ENCODE results near the gene HLA-E. TPM values are rescaled to one million over a fixed set of nuclear protein-coding genes. Genes with fewer than 3 reads are reported as not detected.

Gene HLA-E
- total and polyA plus RNA-seq, 2 of the 13 experiments (the other 11 are each of a cell fraction or from before 2014, with no cell fraction given), result 45.2 to 90.4 TPM

DNA sequence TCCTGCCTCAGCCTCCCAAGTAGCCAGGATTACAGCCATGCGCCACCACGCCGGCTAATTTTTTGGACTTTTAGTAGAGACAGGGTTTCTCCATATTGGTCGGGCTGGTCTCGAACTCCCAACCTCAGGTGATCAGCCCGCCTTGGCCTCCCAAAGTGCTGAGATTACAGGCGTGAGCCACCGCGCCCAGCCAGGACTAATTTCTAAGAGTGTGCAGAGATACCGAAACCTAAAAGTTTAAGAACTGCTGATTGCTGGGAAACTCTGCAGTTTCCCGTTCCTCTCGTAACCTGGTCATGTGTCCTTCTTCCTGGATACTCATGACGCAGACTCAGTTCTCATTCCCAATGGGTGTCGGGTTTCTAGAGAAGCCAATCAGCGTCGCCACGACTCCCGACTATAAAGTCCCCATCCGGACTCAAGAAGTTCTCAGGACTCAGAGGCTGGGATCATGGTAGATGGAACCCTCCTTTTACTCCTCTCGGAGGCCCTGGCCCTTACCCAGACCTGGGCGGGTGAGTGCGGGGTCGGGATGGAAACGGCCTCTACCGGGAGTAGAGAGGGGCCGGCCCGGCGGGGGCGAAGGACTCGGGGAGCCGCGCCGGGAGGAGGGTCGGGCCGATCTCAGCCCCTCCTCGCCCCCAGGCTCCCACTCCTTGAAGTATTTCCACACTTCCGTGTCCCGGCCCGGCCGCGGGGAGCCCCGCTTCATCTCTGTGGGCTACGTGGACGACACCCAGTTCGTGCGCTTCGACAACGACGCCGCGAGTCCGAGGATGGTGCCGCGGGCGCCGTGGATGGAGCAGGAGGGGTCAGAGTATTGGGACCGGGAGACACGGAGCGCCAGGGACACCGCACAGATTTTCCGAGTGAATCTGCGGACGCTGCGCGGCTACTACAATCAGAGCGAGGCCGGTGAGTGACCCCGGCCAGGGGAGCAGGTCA is at the start of gene HLA-E (continued):
- TF ChIP-seq, protein P1, sequence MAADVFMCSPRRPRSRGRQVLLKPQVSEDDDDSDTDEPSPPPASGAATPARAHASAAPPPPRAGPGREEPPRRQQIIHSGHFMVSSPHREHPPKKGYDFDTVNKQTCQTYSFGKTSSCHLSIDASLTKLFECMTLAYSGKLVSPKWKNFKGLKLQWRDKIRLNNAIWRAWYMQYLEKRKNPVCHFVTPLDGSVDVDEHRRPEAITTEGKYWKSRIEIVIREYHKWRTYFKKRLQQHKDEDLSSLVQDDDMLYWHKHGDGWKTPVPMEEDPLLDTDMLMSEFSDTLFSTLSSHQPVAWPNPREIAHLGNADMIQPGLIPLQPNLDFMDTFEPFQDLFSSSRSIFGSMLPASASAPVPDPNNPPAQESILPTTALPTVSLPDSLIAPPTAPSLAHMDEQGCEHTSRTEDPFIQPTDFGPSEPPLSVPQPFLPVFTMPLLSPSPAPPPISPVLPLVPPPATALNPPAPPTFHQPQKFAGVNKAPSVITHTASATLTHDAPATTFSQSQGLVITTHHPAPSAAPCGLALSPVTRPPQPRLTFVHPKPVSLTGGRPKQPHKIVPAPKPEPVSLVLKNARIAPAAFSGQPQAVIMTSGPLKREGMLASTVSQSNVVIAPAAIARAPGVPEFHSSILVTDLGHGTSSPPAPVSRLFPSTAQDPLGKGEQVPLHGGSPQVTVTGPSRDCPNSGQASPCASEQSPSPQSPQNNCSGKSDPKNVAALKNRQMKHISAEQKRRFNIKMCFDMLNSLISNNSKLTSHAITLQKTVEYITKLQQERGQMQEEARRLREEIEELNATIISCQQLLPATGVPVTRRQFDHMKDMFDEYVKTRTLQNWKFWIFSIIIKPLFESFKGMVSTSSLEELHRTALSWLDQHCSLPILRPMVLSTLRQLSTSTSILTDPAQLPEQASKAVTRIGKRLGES (CRISPR knock-in tag; IDR thresholded peaks at IDR 0.05; ENCODE audit: borderline replicate concordance), result no peak
- TF ChIP-seq, protein P2, sequence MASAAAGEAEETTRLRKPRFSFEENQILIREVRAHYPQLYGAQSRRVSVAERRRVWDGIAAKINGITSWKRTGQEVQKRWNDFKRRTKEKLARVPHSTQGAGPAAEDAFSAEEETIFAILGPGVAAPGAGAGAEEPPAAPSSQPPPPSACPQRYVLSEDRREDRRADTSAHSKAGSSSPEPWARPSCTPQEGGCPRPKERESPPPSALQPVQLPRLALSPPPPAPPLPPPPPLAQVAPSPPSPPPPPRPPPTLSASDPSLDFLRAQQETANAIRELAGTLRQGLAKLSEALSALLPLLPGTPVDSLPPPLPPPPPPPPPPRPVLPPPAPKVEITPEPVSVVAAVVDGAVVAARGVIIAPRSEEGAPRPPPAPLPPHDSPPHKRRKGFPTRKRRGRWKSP (CRISPR knock-in tag; IDR thresholded peaks at IDR 0.05), result peak; percentile 85
- no peak for TF ChIP-seq ISX (CRISPR knock-in tag; conservative IDR thresholded peaks at IDR 0.05)
- 0 out of 2 replicates have a peak, but pooled peaks have one; percentile 17 for TF ChIP-seq ZNF264 (CRISPR knock-in tag; IDR thresholded peaks at IDR 0.05)
- TF ChIP-seq, protein P3, sequence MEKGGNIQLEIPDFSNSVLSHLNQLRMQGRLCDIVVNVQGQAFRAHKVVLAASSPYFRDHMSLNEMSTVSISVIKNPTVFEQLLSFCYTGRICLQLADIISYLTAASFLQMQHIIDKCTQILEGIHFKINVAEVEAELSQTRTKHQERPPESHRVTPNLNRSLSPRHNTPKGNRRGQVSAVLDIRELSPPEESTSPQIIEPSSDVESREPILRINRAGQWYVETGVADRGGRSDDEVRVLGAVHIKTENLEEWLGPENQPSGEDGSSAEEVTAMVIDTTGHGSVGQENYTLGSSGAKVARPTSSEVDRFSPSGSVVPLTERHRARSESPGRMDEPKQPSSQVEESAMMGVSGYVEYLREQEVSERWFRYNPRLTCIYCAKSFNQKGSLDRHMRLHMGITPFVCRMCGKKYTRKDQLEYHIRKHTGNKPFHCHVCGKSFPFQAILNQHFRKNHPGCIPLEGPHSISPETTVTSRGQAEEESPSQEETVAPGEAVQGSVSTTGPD (CRISPR knock-in tag; IDR thresholded peaks at IDR 0.05), result no peak
- 0 out of 2 replicates have a peak, but pooled peaks have one; percentile 8 for TF ChIP-seq ZNF709 (CRISPR knock-in tag; IDR thresholded peaks at IDR 0.05)
- TF ChIP-seq ZNF841 (CRISPR knock-in tag; IDR thresholded peaks at IDR 0.05; ENCODE audit: borderline replicate concordance), result no peak
- TF ChIP-seq, protein P4, sequence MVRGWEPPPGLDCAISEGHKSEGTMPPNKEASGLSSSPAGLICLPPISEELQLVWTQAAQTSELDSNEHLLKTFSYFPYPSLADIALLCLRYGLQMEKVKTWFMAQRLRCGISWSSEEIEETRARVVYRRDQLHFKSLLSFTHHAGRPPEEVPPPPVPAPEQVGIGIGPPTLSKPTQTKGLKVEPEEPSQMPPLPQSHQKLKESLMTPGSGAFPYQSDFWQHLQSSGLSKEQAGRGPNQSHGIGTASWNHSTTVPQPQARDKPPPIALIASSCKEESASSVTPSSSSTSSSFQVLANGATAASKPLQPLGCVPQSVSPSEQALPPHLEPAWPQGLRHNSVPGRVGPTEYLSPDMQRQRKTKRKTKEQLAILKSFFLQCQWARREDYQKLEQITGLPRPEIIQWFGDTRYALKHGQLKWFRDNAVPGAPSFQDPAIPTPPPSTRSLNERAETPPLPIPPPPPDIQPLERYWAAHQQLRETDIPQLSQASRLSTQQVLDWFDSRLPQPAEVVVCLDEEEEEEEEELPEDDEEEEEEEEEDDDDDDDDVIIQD (CRISPR knock-in tag; IDR thresholded peaks at IDR 0.05; ENCODE audit: low read depth), result peak; percentile 46; the same call in 1 of the 2 replicates
- 0 out of 2 replicates have a peak, but pooled peaks have one; percentile 59 for TF ChIP-seq KLF12 (CRISPR knock-in tag; IDR thresholded peaks at IDR 0.05; ENCODE audit: borderline replicate concordance)
- TF ChIP-seq TCF7 (IDR thresholded peaks at IDR 0.05; ENCODE audit: low read depth), result no peak
- TF ChIP-seq, protein P5, sequence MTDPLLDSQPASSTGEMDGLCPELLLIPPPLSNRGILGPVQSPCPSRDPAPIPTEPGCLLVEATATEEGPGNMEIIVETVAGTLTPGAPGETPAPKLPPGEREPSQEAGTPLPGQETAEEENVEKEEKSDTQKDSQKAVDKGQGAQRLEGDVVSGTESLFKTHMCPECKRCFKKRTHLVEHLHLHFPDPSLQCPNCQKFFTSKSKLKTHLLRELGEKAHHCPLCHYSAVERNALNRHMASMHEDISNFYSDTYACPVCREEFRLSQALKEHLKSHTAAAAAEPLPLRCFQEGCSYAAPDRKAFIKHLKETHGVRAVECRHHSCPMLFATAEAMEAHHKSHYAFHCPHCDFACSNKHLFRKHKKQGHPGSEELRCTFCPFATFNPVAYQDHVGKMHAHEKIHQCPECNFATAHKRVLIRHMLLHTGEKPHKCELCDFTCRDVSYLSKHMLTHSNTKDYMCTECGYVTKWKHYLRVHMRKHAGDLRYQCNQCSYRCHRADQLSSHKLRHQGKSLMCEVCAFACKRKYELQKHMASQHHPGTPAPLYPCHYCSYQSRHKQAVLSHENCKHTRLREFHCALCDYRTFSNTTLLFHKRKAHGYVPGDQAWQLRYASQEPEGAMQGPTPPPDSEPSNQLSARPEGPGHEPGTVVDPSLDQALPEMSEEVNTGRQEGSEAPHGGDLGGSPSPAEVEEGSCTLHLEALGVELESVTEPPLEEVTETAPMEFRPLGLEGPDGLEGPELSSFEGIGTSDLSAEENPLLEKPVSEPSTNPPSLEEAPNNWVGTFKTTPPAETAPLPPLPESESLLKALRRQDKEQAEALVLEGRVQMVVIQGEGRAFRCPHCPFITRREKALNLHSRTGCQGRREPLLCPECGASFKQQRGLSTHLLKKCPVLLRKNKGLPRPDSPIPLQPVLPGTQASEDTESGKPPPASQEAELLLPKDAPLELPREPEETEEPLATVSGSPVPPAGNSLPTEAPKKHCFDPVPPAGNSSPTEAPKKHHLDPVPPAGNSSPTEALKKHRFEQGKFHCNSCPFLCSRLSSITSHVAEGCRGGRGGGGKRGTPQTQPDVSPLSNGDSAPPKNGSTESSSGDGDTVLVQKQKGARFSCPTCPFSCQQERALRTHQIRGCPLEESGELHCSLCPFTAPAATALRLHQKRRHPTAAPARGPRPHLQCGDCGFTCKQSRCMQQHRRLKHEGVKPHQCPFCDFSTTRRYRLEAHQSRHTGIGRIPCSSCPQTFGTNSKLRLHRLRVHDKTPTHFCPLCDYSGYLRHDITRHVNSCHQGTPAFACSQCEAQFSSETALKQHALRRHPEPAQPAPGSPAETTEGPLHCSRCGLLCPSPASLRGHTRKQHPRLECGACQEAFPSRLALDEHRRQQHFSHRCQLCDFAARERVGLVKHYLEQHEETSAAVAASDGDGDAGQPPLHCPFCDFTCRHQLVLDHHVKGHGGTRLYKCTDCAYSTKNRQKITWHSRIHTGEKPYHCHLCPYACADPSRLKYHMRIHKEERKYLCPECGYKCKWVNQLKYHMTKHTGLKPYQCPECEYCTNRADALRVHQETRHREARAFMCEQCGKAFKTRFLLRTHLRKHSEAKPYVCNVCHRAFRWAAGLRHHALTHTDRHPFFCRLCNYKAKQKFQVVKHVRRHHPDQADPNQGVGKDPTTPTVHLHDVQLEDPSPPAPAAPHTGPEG (CRISPR knock-in tag; IDR thresholded peaks at IDR 0.05), result peak; percentile 37; the same call in 1 of the 2 replicates
